Muscle of leg (tissue), 11 donors: ENCODE measurements around the gene PAX7. TPM values are rescaled to one million over a fixed set of nuclear protein-coding genes. Genes with fewer than 3 reads are reported as not detected.

Experiments used
- DNase-seq: peaks from one replicate; pipeline ENCODE4 v3.0.0; 2013
- H3K27ac ChIP-seq: one replicate; pipeline ENCODE4 v1.5.1; 2013; ENCODE audit warnings: mild to moderate bottlenecking, low read length, control low read depth
- H3K27me3 ChIP-seq: one replicate; pipeline ENCODE4 v1.6.1; 2013; ENCODE audit warnings: low read length; ENCODE audit not compliant: control insufficient read depth, insufficient read depth
- H3K36me3 ChIP-seq: one replicate; pipeline ENCODE4 v1.6.1; 2013; ENCODE audit warnings: low read length; ENCODE audit not compliant: control insufficient read depth, insufficient read depth
- H3K4me1 ChIP-seq: one replicate; pipeline ENCODE4 v1.6.1; 2013; ENCODE audit warnings: low read length; ENCODE audit not compliant: control insufficient read depth, insufficient read depth
- H3K4me3 ChIP-seq: one replicate; pipeline ENCODE4 v1.5.1; 2013; ENCODE audit warnings: low read length, control low read depth
- H3K9me3 ChIP-seq: replicated peaks from 2 replicates; pipeline ENCODE4 v1.6.1; 2013; ENCODE audit warnings: low read depth, low read length; ENCODE audit not compliant: control insufficient read depth
- WGBS: methylation state at CpG from one replicate; pipeline ENCODE4 v1.1.5; 2013; ENCODE audit warnings: missing lambda C conversion rate; ENCODE audit not compliant: insufficient coverage; 5-methylcytosine and 5-hydroxymethylcytosine counted together
- polyA plus RNA-seq, 8 donors: library from polyadenylated mRNA; unstranded; fragments of 120-200 nt; gene quantifications; one replicate each; pipeline versions ENCODE4 v1.2.1 to v1.2.3, GENCODE V29; 2013; ENCODE audit warnings: inconsistent platforms in 1 of 8, low replicate concordance in 1 of 8; ENCODE audit not compliant: insufficient read length in 8 of 8, insufficient read depth in 1 of 8
- total RNA-seq: library from RNA; stranded (reverse); fragments of 120-200 nt; gene quantifications from one replicate; pipeline ENCODE4 v1.2.4, GENCODE V29; 2013

PAX7 gene
- total and polyA plus RNA-seq, 9 donors = 34.0 to 60.2 (median 47.3) TPM

- H3K27me3 ChIP-seq = peaks cover 95% of the 10 kb centered on the region
- H3K4me3 ChIP-seq = peak overlapping the region; percentile 33
- H3K4me1 ChIP-seq = peaks cover 60% of the 10 kb centered on the region
- H3K36me3 ChIP-seq = peaks cover 14% of the 10 kb centered on the region
- WGBS = 4% methylated on average over 5 of the region's 43 CpGs
- peak overlapping the region; percentile 82 for H3K27ac ChIP-seq
- no peak for DNase-seq
- H3K9me3 ChIP-seq = no peaks in the 10 kb centered on the region
These were observed 9.8 kb downstream of the PAX7 start for GRCh38 chr1:18640228-18641004.

- H3K36me3 ChIP-seq = peaks cover 15% of the 10 kb centered on the region
- H3K4me3 ChIP-seq = peak overlapping the region; percentile 33
These were observed 10.6 kb downstream of the PAX7 start for GRCh38 chr1:18641005-18641941.

GRCh38 chr1:18642278-18643095, 11.8 kb downstream of the PAX7 start:
- Histone ChIP-seq H3K36me3 (peaks cover 13% of the 10 kb centered on the region), H3K9me3 (no peaks in the 10 kb centered on the region), H3K27me3 (peaks cover 93% of the 10 kb centered on the region), H3K4me1 (peaks cover 62% of the 10 kb centered on the region), H3K27ac (peak overlapping the region; percentile 83), H3K4me3 (peak overlapping the region; percentile 53)
- DNase-seq = no peak
- 1% methylated on average over 13 of the region's 22 CpGs for WGBS

More at GRCh38 chr1:18641005-18641941, 10.6 kb downstream of the PAX7 start:
- DNase-seq = no peak
- H3K9me3 ChIP-seq = no peaks in the 10 kb centered on the region
- H3K4me1 ChIP-seq = peaks cover 60% of the 10 kb centered on the region
- peak overlapping the region; percentile 82 for H3K27ac ChIP-seq
- 2% methylated on average over 28 of the region's 49 CpGs for whole genome bisulfite sequencing
- peaks cover 95% of the 10 kb centered on the region for H3K27me3 ChIP-seq

- Histone ChIP-seq H3K36me3 (peaks cover 9% of the 10 kb centered on the region), H3K4me3 (peak overlapping the region; percentile 53), H3K27me3 (peaks cover 93% of the 10 kb centered on the region), H3K27ac (peak overlapping the region; percentile 83), H3K9me3 (no peaks in the 10 kb centered on the region), H3K4me1 (peaks cover 56% of the 10 kb centered on the region)
- no peak for DNase-seq
- under 1% methylated on average over 68 of the region's 73 CpGs for WGBS
These were observed 12.7 kb downstream of the PAX7 start for GRCh38 chr1:18643154-18644012.

GRCh38 chr1:18644013-18644399, 13.4 kb downstream of the PAX7 start:
- H3K4me1 ChIP-seq = peaks cover 51% of the 10 kb centered on the region
- H3K4me3 ChIP-seq = peak overlapping the region; percentile 53
- H3K27ac ChIP-seq = peak overlapping the region; percentile 83
- peaks cover 93% of the 10 kb centered on the region for H3K27me3 ChIP-seq
- DNase-seq = no peak
- peaks cover 12% of the 10 kb centered on the region for H3K36me3 ChIP-seq
- 4% methylated on average over 15 of the region's 22 CpGs for WGBS
- H3K9me3 ChIP-seq = no peaks in the 10 kb centered on the region

- DNase-seq = no peak
- no CpG with 5 or more reads among the region's 5 CpGs for WGBS
- Histone ChIP-seq H3K36me3 (peaks cover 14% of the 10 kb centered on the region), H3K27me3 (peaks cover 94% of the 10 kb centered on the region), H3K4me1 (peaks cover 48% of the 10 kb centered on the region), H3K4me3 (peak overlapping the region; percentile 53), H3K9me3 (no peaks in the 10 kb centered on the region), H3K27ac (peak overlapping the region; percentile 48)
These were observed 13.8 kb downstream of the PAX7 start for GRCh38 chr1:18644446-18644845.

- peaks cover 48% of the 10 kb centered on the region for H3K4me1 ChIP-seq
- H3K36me3 ChIP-seq = peaks cover 14% of the 10 kb centered on the region
- peak overlapping the region; percentile 21 for H3K4me3 ChIP-seq
- no peak for DNase-seq
- H3K27ac ChIP-seq = peak overlapping the region; percentile 48
- H3K9me3 ChIP-seq = no peaks in the 10 kb centered on the region
- peaks cover 94% of the 10 kb centered on the region for H3K27me3 ChIP-seq
- 2% methylated on average over 28 of the region's 46 CpGs for WGBS
These were observed 14.5 kb downstream of the PAX7 start for GRCh38 chr1:18644973-18645746.

- Histone ChIP-seq H3K27me3 (peaks cover 94% of the 10 kb centered on the region), H3K27ac (peak overlapping the region; percentile 48), H3K4me1 (peaks cover 48% of the 10 kb centered on the region), H3K9me3 (no peaks in the 10 kb centered on the region), H3K36me3 (peaks cover 14% of the 10 kb centered on the region), H3K4me3 (peak overlapping the region; percentile 21)
- no CpG with 5 or more reads among the region's 10 CpGs for WGBS
- DNase-seq = no peak
These were observed 15.1 kb downstream of the PAX7 start for GRCh38 chr1:18645747-18646090.
